Adrenal gland (tissue), 12 donors: Measurements from ENCODE around the gene GPRIN3. TPM values are rescaled to one million over a fixed set of nuclear protein-coding genes. Genes with fewer than 3 reads are reported as not detected.

Experiments used
- DNase-seq, 7 donors: peaks; one replicate each; pipeline ENCODE4 v3.0.0-alpha.2; 2019 to 2020
- H3K27ac ChIP-seq, 5 donors: fragments of 200-600 bp; sonication (generic) in 4 of 5; 1 replicate in 3 of 5; 2 replicates in 2 of 5; pipeline versions ENCODE4 v1.5.1 to v1.8.0; 2016 to 2020; ENCODE audit warnings: mild to moderate bottlenecking in 1 of 5
- H3K27me3 ChIP-seq: fragments of 200-600 bp; 2 replicates; pipeline ENCODE4 v1.8.0; 2021
- H3K36me3 ChIP-seq, 2 donors: fragments of 200-600 bp; replicated peaks in 1 of 2; 1 replicate in 1 of 2; 2 replicates in 1 of 2; pipeline versions ENCODE4 v1.5.1 to v1.8.0; 2018 to 2022
- H3K4me1 ChIP-seq, 2 donors: fragments of 200-600 bp; replicated peaks in 1 of 2; 1 replicate in 1 of 2; 2 replicates in 1 of 2; pipeline versions ENCODE4 v1.5.1 to v1.8.0; 2018 to 2021
- H3K4me3 ChIP-seq, 4 donors: fragments of 200-600 bp; sonication (generic) in 3 of 4; one replicate each; pipeline ENCODE4 v1.5.1; 2016 to 2018
- H3K9me3 ChIP-seq, 3 donors: fragments of 200-600 bp; sonication (generic) in 1 of 3; replicated peaks in 1 of 3; 1 replicate in 2 of 3; 2 replicates in 1 of 3; pipeline versions ENCODE4 v1.5.1 to v1.8.0; 2016 to 2021
- POLR2A ChIP-seq, 2 donors: fragments of 450-650 bp; IDR thresholded peaks; one replicate each; pipeline ENCODE4 v1.6.1; 2017; ENCODE audit warnings: antibody characterized with exemption in 2 of 2, mild to moderate bottlenecking in 2 of 2, moderate library complexity in 1 of 2
- WGBS, 4 donors: extraction: QIAGEN DNeasy Blood & Tissue Kit in 2 of 4; methylation state at CpG; one replicate each; pipeline versions ENCODE4 v1.1.5 to v1.1.7; 2013 to 2017; 5-methylcytosine and 5-hydroxymethylcytosine counted together
- intact Hi-C, 2 donors: fragments of 100-400 bp; cut with DNase I; formaldehyde crosslinking; loops; one replicate each; pipeline versions ENCODE4 v1.14.1 to v1.15.0; 2022 to 2023
- polyA plus RNA-seq, 3 donors: library from polyadenylated mRNA; stranded (reverse); fragments of 200-250 nt in 2 of 3; fragments of 350-450 nt in 1 of 3; fragmentation: Illumina TruSeq in 1 of 3; extraction: RNeasy Lipid Tissue Mini Kit (QIAGEN cat#74804) in 1 of 3; gene quantifications; one replicate each; pipeline ENCODE4 v1.2.3, GENCODE V29; 2013 to 2014
- total RNA-seq, 9 donors: library from RNA; depleted of rRNA in 4 of 9; stranded (reverse); fragments of >200 nt in 4 of 9; fragments of 120-200 nt in 1 of 9; fragmentation: NEBNext Ultra II Directional in 1 of 9; extraction: Animal tissue kit (Norgen Biotek cat#: 25700) in 1 of 9; gene quantifications; one replicate each; pipeline versions ENCODE4 v1.1.0 to v1.2.4, GENCODE V29; 2013 to 2023
- TF ChIP-seq, protein P1 (sequence below), 6 experiments: fragments of 450-650 bp in 4 of 6; fragments of 200-600 bp in 2 of 6; sonication (generic) in 1 of 6; IDR thresholded peaks; 1 replicate in 5 of 6; 2 replicates in 1 of 6; pipeline versions ENCODE4 v1.5.1 to v1.8.0; 2016 to 2021; ENCODE audit warnings: antibody characterized with exemption in 6 of 6, mild to moderate bottlenecking in 2 of 6, moderate library complexity in 1 of 6
- donor health status: healthy with polysubstance abuse.
- donor health status: Bipolar disorder and iron deficiency.
- donor health status: DM: yes; HTN: yes; CAD: no.
- donor health status: DM: no; HTN: no; CAD: no.
- donor health status: DM: no; HTN: no; CAD: no.
- donor health status: DM: yes; HTN: yes; CAD: no.

The GPRIN3 gene
- total and polyA plus RNA-seq, 12 donors: 0.47 to 4.6 (median 2.2) TPM

DNA sequence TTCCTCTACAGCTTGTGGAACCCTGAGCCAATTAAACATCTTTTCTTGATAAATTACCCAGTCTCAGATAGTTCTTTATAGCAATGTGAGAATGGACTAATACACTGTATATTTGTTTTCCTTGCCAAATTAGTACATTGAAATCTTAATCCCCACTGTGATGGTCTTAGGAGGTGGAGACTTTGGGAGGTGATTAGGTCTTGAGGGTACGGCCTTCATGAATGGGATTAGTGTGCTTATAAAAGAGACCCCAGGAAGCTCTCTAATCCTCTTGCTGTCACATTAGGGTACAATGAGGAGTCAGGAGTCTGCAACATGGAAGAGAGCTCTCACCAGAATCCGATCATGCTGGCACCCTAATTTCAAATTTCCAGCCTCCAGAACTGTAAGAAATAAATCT is 109.7 kb downstream of the GPRIN3 start:
- Histone ChIP-seq H3K9me3 (no peaks in the 10 kb centered on the region), H3K4me1 (no peaks in the 10 kb centered on the region), H3K27ac (no peak overlapping the region), H3K36me3 (no peaks in the 10 kb centered on the region), H3K27me3 (no peaks in the 10 kb centered on the region), H3K4me3 (no peak overlapping the region)
- DNase-seq: no peak
- intact Hi-C loops: no loop called here
- TF ChIP-seq, protein P1, sequence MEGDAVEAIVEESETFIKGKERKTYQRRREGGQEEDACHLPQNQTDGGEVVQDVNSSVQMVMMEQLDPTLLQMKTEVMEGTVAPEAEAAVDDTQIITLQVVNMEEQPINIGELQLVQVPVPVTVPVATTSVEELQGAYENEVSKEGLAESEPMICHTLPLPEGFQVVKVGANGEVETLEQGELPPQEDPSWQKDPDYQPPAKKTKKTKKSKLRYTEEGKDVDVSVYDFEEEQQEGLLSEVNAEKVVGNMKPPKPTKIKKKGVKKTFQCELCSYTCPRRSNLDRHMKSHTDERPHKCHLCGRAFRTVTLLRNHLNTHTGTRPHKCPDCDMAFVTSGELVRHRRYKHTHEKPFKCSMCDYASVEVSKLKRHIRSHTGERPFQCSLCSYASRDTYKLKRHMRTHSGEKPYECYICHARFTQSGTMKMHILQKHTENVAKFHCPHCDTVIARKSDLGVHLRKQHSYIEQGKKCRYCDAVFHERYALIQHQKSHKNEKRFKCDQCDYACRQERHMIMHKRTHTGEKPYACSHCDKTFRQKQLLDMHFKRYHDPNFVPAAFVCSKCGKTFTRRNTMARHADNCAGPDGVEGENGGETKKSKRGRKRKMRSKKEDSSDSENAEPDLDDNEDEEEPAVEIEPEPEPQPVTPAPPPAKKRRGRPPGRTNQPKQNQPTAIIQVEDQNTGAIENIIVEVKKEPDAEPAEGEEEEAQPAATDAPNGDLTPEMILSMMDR (IDR thresholded peaks at IDR 0.05): no peak
- no peak for TF ChIP-seq POLR2A (IDR thresholded peaks at IDR 0.05)
- 79 to 97% (median 92%) methylated on average over 2 of the region's 2 CpGs for WGBS, 4 donors

DNA sequence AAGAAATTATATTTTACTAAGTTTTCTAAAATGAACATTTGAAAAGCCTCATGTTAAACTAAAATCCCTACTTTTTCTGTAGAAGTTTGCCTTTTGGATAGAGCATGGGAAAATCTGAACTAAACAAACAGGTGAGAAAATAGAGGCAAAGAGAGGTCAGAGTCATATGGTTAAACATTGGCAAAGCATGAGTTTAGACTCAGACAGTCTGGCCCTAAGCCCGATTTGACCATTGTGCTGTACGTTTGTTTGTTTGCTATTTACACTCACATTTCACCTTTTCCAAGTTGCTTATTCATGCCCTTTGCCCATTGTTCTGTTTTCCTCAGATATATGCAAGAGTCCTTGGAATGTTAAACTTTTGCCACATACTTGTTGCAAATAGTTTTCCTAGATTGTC is 110.9 kb downstream of the GPRIN3 start:
- no peak for DNase-seq
- H3K36me3 ChIP-seq: no peaks in the 10 kb centered on the region
- 27 to 43% (median 38%) methylated on average over 2 of the region's 2 CpGs for WGBS, 4 donors
- no peaks in the 10 kb centered on the region for H3K27me3 ChIP-seq
- TF ChIP-seq, protein P1 (IDR thresholded peaks at IDR 0.05): no peak
- TF ChIP-seq POLR2A (IDR thresholded peaks at IDR 0.05): no peak
- no peak overlapping the region for H3K27ac ChIP-seq
- no peaks in the 10 kb centered on the region for H3K4me1 ChIP-seq
- intact Hi-C loops: no loop called here
- H3K9me3 ChIP-seq: no peaks in the 10 kb centered on the region
- H3K4me3 ChIP-seq: no peak overlapping the region

- no peak for DNase-seq
- no peak for TF ChIP-seq POLR2A (IDR thresholded peaks at IDR 0.05)
- TF ChIP-seq, protein P1 (IDR thresholded peaks at IDR 0.05): no peak
- H3K27ac ChIP-seq: no peak overlapping the region
- no peaks in the 10 kb centered on the region for H3K27me3 ChIP-seq
- no peak overlapping the region for H3K4me3 ChIP-seq
- H3K9me3 ChIP-seq: no peaks in the 10 kb centered on the region
- 61 to 83% (median 77%) methylated on average over 2 of the region's 2 CpGs for WGBS, 4 donors
- intact Hi-C loops: no loop called here
- H3K36me3 ChIP-seq: no peaks in the 10 kb centered on the region
- H3K4me1 ChIP-seq: no peaks in the 10 kb centered on the region
These were observed 111.4 kb downstream of the GPRIN3 start for GRCh38 chr4:89196056-89196674.

GRCh38 chr4:89193843-89194242 is 113.8 kb downstream of the GPRIN3 start:
- Histone ChIP-seq H3K27me3 (no peaks in the 10 kb centered on the region), H3K4me1 (no peaks in the 10 kb centered on the region), H3K27ac (no peak overlapping the region), H3K36me3 (no peaks in the 10 kb centered on the region), H3K9me3 (no peaks in the 10 kb centered on the region), H3K4me3 (no peak overlapping the region)
- intact Hi-C loops: no loop called here
- DNase-seq: no peak
- TF ChIP-seq, protein P1 (IDR thresholded peaks at IDR 0.05): no peak
- no peak for TF ChIP-seq POLR2A (IDR thresholded peaks at IDR 0.05)
- 21 to 46% (median 36%) methylated on average over 3 of the region's 3 CpGs for WGBS, 4 donors

Other genes with a start within 250 kb of the GPRIN3 start
- gene TIGD2, start 196.3 kb downstream of the GPRIN3 start, total RNA-seq: 1 to 10 TPM; 2.1 to 8.8 (median 4.5) TPM
- gene TIGD2, start 196.3 kb downstream of the GPRIN3 start, polyA plus RNA-seq: 1 to 10 TPM; 1.4 to 5.4 (median 2.5) TPM